Adrenal gland (tissue), 5 donors: ENCODE data around the gene SDF4.

Experiments
- CTCF ChIP-seq, 6 experiments: fragments of 450-650 bp in 4 of 6; fragments of 200-600 bp in 2 of 6; sonication (generic) in 1 of 6; IDR thresholded peaks; 1 replicate in 5 of 6; 2 replicates in 1 of 6; pipeline versions ENCODE4 v1.5.1 to v1.8.0; 2016 to 2021; ENCODE audit warnings: antibody characterized with exemption in 6 of 6, mild to moderate bottlenecking in 2 of 6, moderate library complexity in 1 of 6
- POLR2A ChIP-seq, 2 donors: fragments of 450-650 bp; IDR thresholded peaks; one replicate each; pipeline ENCODE4 v1.6.1; 2017; ENCODE audit warnings: antibody characterized with exemption in 2 of 2, mild to moderate bottlenecking in 2 of 2, moderate library complexity in 1 of 2
- donor health status: DM: no; HTN: no; CAD: no.

DNA sequence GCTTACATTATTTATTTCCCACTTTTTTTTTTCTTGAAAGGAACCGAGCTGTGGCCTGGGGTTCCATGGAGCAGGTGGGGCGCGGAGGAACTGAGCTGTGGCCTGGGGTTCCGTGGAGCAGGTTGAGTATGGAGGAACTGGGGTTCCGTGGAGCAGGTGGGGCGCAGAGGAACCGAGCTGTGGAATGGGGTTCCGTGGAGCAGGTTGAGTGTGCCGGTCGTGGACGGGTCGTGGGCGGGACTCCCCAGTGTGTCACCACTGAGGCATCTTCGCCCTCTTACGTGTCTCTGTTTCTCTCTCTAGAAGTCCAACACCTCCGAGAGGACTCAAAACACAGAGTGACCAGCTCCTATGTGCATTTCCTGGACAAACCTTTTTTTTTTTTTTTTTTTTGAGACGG, 47.2 kb upstream of the SDF4 start:
- TF ChIP-seq CTCF (IDR thresholded peaks at IDR 0.05) (no peak), POLR2A (IDR thresholded peaks at IDR 0.05) (no peak)
